22Rv1 (cell line): ENCODE measurements around the gene BNIPL.

Experiments used
- H3K27ac ChIP-seq: fragments of 450-650 bp; 2 replicates; pipeline ENCODE4 v1.5.1; 2017
- ZFX ChIP-seq: fragments of 450-650 bp; IDR thresholded peaks from 2 replicates; pipeline ENCODE4 v1.6.1; 2017; ENCODE audit warnings: antibody characterized with exemption, borderline replicate concordance
- TF ChIP-seq, protein P1 (sequence below): fragments of 450-650 bp; IDR thresholded peaks from 2 replicates; pipeline ENCODE4 v1.5.1; 2017; ENCODE audit warnings: mild to moderate bottlenecking

BNIPL gene, protein sequence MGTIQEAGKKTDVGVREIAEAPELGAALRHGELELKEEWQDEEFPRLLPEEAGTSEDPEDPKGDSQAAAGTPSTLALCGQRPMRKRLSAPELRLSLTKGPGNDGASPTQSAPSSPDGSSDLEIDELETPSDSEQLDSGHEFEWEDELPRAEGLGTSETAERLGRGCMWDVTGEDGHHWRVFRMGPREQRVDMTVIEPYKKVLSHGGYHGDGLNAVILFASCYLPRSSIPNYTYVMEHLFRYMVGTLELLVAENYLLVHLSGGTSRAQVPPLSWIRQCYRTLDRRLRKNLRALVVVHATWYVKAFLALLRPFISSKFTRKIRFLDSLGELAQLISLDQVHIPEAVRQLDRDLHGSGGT

DNA sequence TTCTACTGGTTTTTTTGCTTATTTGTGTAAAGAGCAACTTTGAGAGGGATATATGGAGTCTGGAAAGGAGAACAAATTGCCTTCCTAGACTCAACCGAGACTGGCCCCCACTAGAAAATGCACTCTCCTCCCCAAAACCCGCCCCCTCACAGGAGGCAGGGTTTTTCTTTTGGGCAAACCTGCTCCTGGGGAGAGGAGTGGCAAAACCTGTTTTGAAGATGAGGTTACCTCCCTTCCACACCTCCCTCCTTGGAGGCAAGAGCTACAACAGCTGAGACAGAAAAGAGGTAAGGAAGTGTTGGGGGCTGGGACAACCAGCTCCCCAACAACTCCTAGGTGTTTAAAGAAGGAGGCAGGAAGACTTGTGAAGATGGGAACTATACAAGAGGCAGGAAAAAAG, at the start of gene BNIPL:
TSS of gene BNIPL (plus strand) at position 231 of the 400 bp plus-strand sequence. CDS start at position 371, 140 bp downstream.
- TF ChIP-seq, protein P1, sequence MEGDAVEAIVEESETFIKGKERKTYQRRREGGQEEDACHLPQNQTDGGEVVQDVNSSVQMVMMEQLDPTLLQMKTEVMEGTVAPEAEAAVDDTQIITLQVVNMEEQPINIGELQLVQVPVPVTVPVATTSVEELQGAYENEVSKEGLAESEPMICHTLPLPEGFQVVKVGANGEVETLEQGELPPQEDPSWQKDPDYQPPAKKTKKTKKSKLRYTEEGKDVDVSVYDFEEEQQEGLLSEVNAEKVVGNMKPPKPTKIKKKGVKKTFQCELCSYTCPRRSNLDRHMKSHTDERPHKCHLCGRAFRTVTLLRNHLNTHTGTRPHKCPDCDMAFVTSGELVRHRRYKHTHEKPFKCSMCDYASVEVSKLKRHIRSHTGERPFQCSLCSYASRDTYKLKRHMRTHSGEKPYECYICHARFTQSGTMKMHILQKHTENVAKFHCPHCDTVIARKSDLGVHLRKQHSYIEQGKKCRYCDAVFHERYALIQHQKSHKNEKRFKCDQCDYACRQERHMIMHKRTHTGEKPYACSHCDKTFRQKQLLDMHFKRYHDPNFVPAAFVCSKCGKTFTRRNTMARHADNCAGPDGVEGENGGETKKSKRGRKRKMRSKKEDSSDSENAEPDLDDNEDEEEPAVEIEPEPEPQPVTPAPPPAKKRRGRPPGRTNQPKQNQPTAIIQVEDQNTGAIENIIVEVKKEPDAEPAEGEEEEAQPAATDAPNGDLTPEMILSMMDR: no peak
- no peak for TF ChIP-seq ZFX
- no peak within 1 kb of the TSS for H3K27ac ChIP-seq

DNA sequence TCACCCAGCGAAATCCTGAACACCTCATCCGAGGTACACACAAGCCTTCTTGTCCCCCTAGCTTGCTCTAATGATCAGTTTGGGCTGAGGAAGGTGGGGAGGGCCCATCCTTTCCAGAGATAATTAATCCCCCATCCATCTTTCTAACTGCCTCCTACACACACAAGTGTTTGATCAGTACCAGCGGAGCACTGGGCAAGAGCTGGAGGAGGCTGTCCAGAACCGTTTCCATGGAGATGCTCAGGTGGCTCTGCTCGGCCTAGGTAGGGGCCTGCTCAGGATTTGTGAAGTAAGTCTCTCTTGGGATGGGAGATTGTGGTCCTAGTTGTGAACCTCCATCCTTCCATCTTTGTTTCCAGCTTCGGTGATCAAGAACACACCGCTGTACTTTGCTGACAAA, 48.5 kb upstream of the BNIPL start:
- no peak for TF ChIP-seq ZFX
- TF ChIP-seq, protein P1: no peak
- H3K27ac ChIP-seq: no peak overlapping the region

DNA sequence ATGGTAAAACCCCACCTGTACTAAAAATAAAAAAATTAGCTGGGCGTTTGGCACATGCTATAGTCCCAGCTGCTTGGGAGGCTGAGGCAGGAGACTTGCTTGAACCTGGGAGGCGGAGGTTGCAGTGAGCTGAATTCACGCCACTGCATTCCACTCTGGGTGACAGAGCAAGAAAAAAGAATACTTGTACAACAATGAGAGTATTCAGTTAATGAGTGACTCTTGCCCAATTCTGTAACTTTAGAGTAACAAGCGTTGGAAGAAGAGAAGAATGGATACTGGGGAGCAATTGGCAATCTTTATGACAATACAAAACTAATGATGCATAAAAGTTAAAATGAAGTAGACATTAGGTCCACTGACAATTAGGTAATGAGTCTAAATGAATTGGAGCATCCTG, 43.8 kb upstream of the BNIPL start:
- TF ChIP-seq, protein P1: no peak
- no peak for TF ChIP-seq ZFX
- H3K27ac ChIP-seq: no peak overlapping the region

DNA sequence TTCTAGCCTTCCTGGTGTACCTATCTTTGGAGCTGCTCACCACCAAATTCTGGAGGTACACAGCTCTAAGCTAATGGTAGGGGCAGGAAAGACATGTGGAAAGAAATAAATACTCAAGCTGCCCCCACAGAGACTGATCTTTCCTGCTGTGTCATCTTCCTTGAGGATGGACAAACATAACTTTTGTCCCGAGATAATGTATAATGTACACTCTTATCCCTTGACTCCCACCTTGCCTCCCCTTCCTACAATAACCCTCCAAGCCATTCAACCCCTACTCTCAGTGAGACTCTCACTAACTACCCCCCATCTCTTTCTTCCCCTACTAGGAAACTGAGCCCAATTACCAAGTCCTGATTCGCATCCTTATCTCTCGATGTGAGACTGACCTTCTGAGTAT, 42.1 kb upstream of the BNIPL start:
- no peak overlapping the region for H3K27ac ChIP-seq
- TF ChIP-seq, protein P1: no peak
- no peak for TF ChIP-seq ZFX

DNA sequence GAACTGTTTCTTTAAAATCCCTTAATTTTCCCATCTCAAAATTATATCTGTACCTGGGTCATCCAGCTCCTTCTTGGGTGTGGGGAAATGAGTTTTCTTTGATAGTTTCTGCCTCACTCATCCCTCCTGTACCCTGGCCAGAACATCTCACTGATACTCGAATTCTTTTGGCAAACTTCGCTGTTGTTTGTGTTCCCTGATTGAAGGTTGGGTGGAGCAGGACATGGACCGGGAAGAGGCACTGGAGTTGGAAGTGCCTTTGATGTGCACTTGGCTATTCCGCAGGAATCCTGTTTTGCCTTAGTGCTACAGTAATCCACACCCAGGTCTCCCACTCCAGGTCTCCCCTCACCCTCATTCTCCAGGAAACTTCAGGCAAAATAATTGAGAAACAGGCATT, 40.9 kb upstream of the BNIPL start:
- H3K27ac ChIP-seq: no peak overlapping the region
- TF ChIP-seq, protein P1: no peak
- no peak for TF ChIP-seq ZFX

DNA sequence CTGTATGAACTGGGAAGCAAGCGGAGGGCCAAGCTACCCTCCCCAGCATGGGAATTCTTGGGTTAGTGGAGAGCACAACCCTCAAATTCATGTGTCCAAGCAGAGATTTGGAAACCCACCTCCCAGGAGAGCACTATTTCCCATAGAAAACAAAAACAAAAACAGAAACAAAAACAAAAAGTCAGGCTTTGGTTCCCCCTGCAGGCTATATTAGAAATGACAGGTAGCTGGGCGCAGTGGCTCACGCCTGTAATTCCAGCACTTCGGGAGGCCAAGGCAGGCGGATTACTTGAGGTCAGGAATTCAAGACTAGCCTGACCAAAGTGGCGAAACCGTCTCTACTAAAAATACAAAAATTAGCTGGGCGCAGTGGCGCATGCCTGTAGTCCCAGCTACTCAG, 40.5 kb upstream of the BNIPL start:
- no peak for TF ChIP-seq ZFX
- TF ChIP-seq, protein P1: peak; percentile 93
- no peak overlapping the region for H3K27ac ChIP-seq

DNA sequence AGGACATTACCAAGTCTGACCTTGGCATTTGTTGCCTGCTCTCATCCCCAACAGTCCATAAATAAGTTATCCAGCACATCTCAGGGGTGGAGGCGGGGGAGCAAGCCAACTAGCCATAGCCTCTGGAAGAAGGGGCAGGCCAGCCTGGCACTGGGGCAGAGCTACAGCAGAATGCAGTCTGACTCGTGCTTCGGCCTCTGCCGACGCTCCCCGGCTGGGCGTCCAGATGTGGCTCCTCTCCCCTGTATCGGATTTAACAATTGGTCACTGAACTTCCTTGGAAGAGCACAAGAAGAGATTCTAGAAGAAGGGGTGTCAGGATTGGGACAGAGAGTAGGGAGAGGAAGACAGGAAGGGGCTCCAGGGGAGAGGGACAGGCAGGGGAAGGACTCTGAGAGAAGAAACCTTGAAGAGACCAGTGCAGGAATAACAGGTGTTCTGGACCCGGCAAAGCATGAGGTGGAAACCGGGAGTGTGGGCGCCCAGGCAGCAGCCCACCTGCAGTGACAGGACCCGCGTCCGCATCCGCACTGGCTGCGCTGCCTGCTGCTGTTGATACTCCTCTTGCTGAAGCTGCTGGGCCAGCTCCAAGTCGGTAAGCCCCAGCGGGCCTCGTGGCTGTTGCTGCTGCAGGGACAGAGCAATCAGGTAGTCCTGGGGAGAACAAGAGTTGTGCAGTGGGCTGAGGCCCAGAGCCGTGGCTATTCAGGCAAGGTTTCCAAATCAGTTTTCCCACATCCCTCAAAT, 39.1 kb upstream of the BNIPL start:
- no peak overlapping the region for H3K27ac ChIP-seq
- TF ChIP-seq ZFX: no peak
- TF ChIP-seq, protein P1: no peak
